Fibroblast of the aortic adventitia (primary cell): ENCODE data around the gene DDX20. TPM values are rescaled to one million over a fixed set of nuclear protein-coding genes. Genes with fewer than 3 reads are reported as not detected.
A peak's percentile ranks its signal among the peaks of the same experiment; 100 is the strongest.

Experiments used
- DNase-seq: peaks from one replicate; pipeline ENCODE4 v3.0.0-alpha.2; 2010; ENCODE audit warnings: low read depth
- H3K4me3 ChIP-seq: 2 replicates; pipeline ENCODE4 v1.5.1; 2011; ENCODE audit warnings: low read depth, mild to moderate bottlenecking, control low read depth, low read length, moderate library complexity
- CTCF ChIP-seq: IDR thresholded peaks from 2 replicates; pipeline ENCODE4 v1.5.1; 2011; ENCODE audit warnings: mild to moderate bottlenecking, low read length, control low read depth, inconsistent platforms; ENCODE audit not compliant: insufficient read depth
- total RNA-seq: library from RNA; depleted of rRNA; stranded (reverse); fragments of >200 nt; gene quantifications from 2 replicates; pipeline ENCODE4 v1.2.3, GENCODE V29; 2012; ENCODE audit warnings: low replicate concordance

The DDX20 gene
- total RNA-seq, 1 donor: 17.1 TPM

DNA sequence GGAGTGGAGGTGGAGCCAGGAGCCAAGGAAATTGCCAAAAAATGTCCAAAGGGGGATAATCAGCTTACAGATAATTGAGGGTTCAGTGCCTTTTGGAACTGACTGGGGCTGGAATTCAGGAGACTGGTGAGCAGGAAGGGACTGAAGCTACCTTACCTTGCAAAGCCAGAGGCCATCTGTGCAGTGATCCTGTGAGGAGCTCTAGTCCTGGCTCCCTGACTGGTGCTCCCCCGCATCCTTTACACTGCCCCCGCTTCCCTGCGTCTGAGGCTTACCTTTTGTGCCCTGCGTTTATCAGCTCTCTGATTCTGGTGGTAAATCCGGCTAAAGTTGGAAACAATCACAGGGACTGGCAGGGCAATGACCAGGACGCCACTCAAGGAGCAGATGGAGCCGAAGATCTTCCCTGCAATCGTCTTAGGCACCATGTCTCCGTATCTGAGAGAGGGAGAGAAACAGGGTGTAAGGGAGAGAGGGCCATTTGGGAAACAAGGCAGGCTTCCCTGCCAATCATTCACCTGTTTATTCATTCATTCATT lies 31.0 kb downstream of the DDX20 start:
- no peak overlapping the region for H3K4me3 ChIP-seq
- TF ChIP-seq CTCF: no peak
- DNase-seq: no peak

DNA sequence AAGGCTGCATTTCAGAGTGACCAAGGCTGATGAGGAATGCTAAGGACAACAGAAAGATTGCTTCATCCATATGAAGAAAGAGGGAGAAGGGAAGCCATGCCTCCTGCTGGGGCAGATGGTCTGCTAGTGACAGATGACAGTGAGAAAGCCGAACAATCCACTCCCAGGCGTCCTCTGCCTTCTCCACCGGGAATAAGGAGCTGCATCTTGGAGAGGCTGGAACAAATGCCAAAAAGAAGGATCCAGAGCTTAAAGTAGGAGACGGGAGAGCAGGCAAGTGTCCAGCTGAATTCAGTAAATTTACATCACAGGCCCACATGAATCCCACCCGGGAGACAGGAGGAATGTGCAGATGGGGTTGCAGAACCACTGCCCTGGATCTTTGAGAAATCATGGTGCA lies 33.4 kb downstream of the DDX20 start:
- no peak for TF ChIP-seq CTCF
- no peak for DNase-seq
- no peak overlapping the region for H3K4me3 ChIP-seq

DNA sequence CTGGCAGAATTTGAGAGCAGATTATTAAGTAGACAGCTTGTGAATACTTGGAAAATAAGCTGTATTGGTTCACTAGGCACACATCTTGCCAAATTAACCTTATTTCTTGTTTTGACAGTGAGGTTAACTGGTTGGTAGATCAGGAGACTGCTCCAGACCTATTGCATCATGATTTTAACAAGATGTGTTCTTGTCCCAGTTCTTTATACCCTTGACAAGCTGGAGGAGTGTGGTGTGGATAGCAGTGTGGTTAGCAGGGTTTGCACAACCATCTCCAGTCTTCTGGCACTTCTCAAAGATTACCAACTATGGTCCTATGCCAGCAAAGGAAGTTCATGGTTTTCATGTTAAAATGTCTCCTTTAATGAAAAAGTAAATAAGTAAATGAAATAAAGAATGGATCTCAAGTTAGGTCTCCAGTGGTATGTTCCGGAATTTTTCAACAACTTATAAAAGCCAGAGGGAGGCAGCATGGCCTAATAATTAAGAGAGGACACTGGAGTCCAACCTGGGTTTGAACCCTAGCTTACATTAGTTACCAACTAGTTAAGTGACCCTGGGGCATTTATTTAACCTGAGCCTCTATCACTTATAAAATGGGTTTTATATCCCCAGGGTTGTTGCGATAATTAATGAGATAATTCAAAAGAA lies 34.1 kb downstream of the DDX20 start:
- no peak for TF ChIP-seq CTCF
- peak; percentile 82 for DNase-seq
- no peak overlapping the region for H3K4me3 ChIP-seq

- TF ChIP-seq CTCF: no peak
- no peak for DNase-seq
- no peak overlapping the region for H3K4me3 ChIP-seq
These were observed 36.1 kb downstream of the DDX20 start for GRCh38 chr1:111791776-111792175.

DNA sequence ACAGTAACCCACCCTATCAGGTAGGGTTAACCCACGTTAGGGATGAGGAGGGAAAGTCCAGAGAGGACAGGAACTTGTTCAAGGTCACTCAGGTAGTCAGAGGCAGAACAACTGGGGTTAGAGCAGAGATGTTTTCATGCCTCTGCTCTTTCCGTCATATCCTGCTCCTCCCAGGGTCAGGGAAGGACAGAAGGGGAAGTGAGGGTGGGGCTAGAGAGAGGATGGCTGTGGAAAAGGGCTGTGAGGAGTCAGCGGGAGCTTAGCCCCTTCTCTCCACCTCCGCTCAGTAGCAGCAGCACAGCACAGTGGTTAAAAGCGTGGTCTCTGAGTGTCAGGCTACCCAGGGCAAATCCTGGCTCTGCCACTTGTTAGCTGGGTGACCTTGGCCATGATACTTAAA lies 36.5 kb downstream of the DDX20 start:
- no peak overlapping the region for H3K4me3 ChIP-seq
- no peak for TF ChIP-seq CTCF
- no peak for DNase-seq

DNA sequence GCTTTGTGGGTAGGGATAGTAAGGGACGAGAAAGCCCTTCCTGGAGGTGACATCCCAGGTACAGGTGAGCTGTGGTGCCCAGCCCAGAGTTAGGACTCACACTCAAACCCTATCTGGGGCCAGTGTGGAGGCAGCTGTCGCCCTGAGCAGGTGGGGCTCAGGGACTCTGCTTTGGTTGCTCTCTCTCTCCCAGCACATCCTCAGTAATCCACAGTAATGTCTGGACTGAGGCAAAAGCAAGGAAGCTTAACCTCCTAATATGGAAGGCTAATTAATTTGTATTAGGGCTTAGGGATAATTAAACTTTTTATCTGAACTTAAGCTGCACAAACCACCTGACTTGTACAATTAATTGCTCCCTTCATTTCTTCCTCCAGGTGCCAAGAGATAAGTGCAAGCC lies 38.2 kb downstream of the DDX20 start:
- no peak overlapping the region for H3K4me3 ChIP-seq
- no peak for DNase-seq
- no peak for TF ChIP-seq CTCF

GRCh38 chr1:111795401-111795800 lies 39.7 kb downstream of the DDX20 start:
- TF ChIP-seq CTCF: no peak
- no peak for DNase-seq
- no peak overlapping the region for H3K4me3 ChIP-seq
